ENCODE results near the gene SLC9A9.
"Not testable (repeated sequence)": the region's sequence is repeated elsewhere in the genome, so short reads cannot be mapped to it uniquely, and the experiment has no call there.

Gene SLC9A9

GRCh38 chr3:143810166-143810952 is 37.9 kb downstream of the SLC9A9 start:
- DNase-seq (ENCODE audit: low read depth in 2 of 2): no peak

- no peak for DNase-seq (ENCODE audit: low read depth in 2 of 2)
These were observed 39.1 kb downstream of the SLC9A9 start for GRCh38 chr3:143809121-143809621.

GRCh38 chr3:143808030-143808429 is 40.2 kb downstream of the SLC9A9 start:
- DNase-seq (ENCODE audit: low read depth in 2 of 2): no peak

GRCh38 chr3:143806038-143806437 is 42.2 kb downstream of the SLC9A9 start:
- no peak for DNase-seq (ENCODE audit: low read depth in 2 of 2)

GRCh38 chr3:143805476-143805875 is 42.8 kb downstream of the SLC9A9 start:
- not testable (repeated sequence) for DNase-seq (ENCODE audit: low read depth in 2 of 2)

- DNase-seq (ENCODE audit: low read depth in 2 of 2): not testable (repeated sequence)
These were observed 47.2 kb downstream of the SLC9A9 start for GRCh38 chr3:143801046-143801445.

GRCh38 chr3:143798151-143798550 is 50.1 kb downstream of the SLC9A9 start:
- not testable (repeated sequence) for DNase-seq (ENCODE audit: low read depth in 2 of 2)

GRCh38 chr3:143795874-143796273 is 52.4 kb downstream of the SLC9A9 start:
- DNase-seq (ENCODE audit: low read depth in 2 of 2): no peak

- no peak for DNase-seq (ENCODE audit: low read depth in 2 of 2)
These were observed 53.3 kb downstream of the SLC9A9 start for GRCh38 chr3:143794793-143795462.

- no peak for DNase-seq (ENCODE audit: low read depth in 2 of 2)
These were observed 54.3 kb downstream of the SLC9A9 start for GRCh38 chr3:143793971-143794370.

- no peak for DNase-seq (ENCODE audit: low read depth in 2 of 2)
These were observed 56.9 kb downstream of the SLC9A9 start for GRCh38 chr3:143791386-143791785.

- DNase-seq (ENCODE audit: low read depth in 2 of 2): no peak
These were observed 61.8 kb downstream of the SLC9A9 start for GRCh38 chr3:143786219-143787191.

GRCh38 chr3:143784446-143784845 is 63.8 kb downstream of the SLC9A9 start:
- DNase-seq (ENCODE audit: low read depth in 2 of 2): no peak

- DNase-seq (ENCODE audit: low read depth in 2 of 2): no peak
These were observed 64.4 kb downstream of the SLC9A9 start for GRCh38 chr3:143783851-143784370.

- no peak for DNase-seq (ENCODE audit: low read depth in 2 of 2)
These were observed 72.8 kb downstream of the SLC9A9 start for GRCh38 chr3:143775459-143775858.

- DNase-seq (ENCODE audit: low read depth in 2 of 2): no peak
These were observed 76.3 kb downstream of the SLC9A9 start for GRCh38 chr3:143771939-143772338.

GRCh38 chr3:143771258-143771657 is 77.0 kb downstream of the SLC9A9 start:
- no peak for DNase-seq (ENCODE audit: low read depth in 2 of 2)

GRCh38 chr3:143770391-143770790 is 77.9 kb downstream of the SLC9A9 start:
- DNase-seq (ENCODE audit: low read depth in 2 of 2): no peak

GRCh38 chr3:143769616-143770015 is 78.7 kb downstream of the SLC9A9 start:
- no peak for DNase-seq (ENCODE audit: low read depth in 2 of 2)

GRCh38 chr3:143764840-143765239 is 83.4 kb downstream of the SLC9A9 start:
- no peak for DNase-seq (ENCODE audit: low read depth in 2 of 2)

- no peak for DNase-seq (ENCODE audit: low read depth in 2 of 2)
These were observed 84.6 kb downstream of the SLC9A9 start for GRCh38 chr3:143763564-143764162.
